Ishikawa (cell line): ENCODE results near the gene ATP11A.

ENCODE experiments used
- CEBPB ChIP-seq: IDR thresholded peaks from 2 replicates; pipeline ENCODE4 v1.6.1; 2012
- CREB1 ChIP-seq: IDR thresholded peaks from 2 replicates; pipeline ENCODE4 v1.6.1; 2012; ENCODE audit warnings: low read depth
- EGR1 ChIP-seq: IDR thresholded peaks from 2 replicates; pipeline ENCODE4 v1.6.1; 2012
- EP300 ChIP-seq: IDR thresholded peaks from 2 replicates; pipeline ENCODE4 v1.6.1; 2012; ENCODE audit warnings: borderline replicate concordance
- FOXM1 ChIP-seq: IDR thresholded peaks from 2 replicates; pipeline ENCODE4 v1.6.1; 2012; ENCODE audit warnings: low read depth, borderline replicate concordance
- MAX ChIP-seq: IDR thresholded peaks from 2 replicates; pipeline ENCODE4 v1.6.1; 2012
- NFIC ChIP-seq: IDR thresholded peaks from 2 replicates; pipeline ENCODE4 v1.6.1; 2012
- RAD21 ChIP-seq: IDR thresholded peaks from 2 replicates; pipeline ENCODE4 v1.6.1; 2012; ENCODE audit warnings: low read depth
- REST ChIP-seq: IDR thresholded peaks from 2 replicates; pipeline ENCODE4 v1.6.1; 2012; ENCODE audit warnings: low read depth, mild to moderate bottlenecking
- TAF1 ChIP-seq: IDR thresholded peaks from 2 replicates; pipeline ENCODE4 v1.6.1; 2012; ENCODE audit warnings: low read depth, mild to moderate bottlenecking
- TCF12 ChIP-seq: IDR thresholded peaks from 2 replicates; pipeline ENCODE4 v1.6.1; 2012; ENCODE audit warnings: low read depth
- TEAD4 ChIP-seq: IDR thresholded peaks from 2 replicates; pipeline ENCODE4 v1.6.1; 2012
- USF1 ChIP-seq: IDR thresholded peaks from 2 replicates; pipeline ENCODE4 v1.6.1; 2012
- YY1 ChIP-seq: IDR thresholded peaks from 2 replicates; pipeline ENCODE4 v1.6.1; 2012; ENCODE audit warnings: low read depth
- ZBTB7A ChIP-seq: IDR thresholded peaks from 2 replicates; pipeline ENCODE4 v1.6.1; 2012; ENCODE audit warnings: low read depth

The ATP11A gene

GRCh38 chr13:112755331-112755730 is 65.5 kb downstream of the ATP11A start:
- TF ChIP-seq ZBTB7A (no peak), CEBPB (no peak), EGR1 (no peak), MAX (no peak), TAF1 (no peak), CREB1 (no peak), FOXM1 (no peak), NFIC (no peak), TEAD4 (no peak), RAD21 (no peak), YY1 (no peak), USF1 (no peak), REST (no peak), EP300 (no peak), TCF12 (no peak)

GRCh38 chr13:112756081-112756480 is 66.2 kb downstream of the ATP11A start:
- TF ChIP-seq RAD21 (no peak), TEAD4 (no peak), ZBTB7A (no peak), EP300 (no peak), REST (no peak), TCF12 (no peak), USF1 (no peak), EGR1 (no peak), NFIC (no peak), CREB1 (no peak), MAX (no peak), FOXM1 (no peak), YY1 (no peak), TAF1 (no peak)

GRCh38 chr13:112756511-112756966 is 66.7 kb downstream of the ATP11A start:
- TF ChIP-seq FOXM1: no peak
- no peak for TF ChIP-seq TAF1
- no peak for TF ChIP-seq USF1
- TF ChIP-seq YY1: no peak
- no peak for TF ChIP-seq TEAD4
- no peak for TF ChIP-seq ZBTB7A

GRCh38 chr13:112756967-112757758 is 67.3 kb downstream of the ATP11A start:
- TF ChIP-seq EP300 (no peak), USF1 (no peak), TCF12 (no peak), TAF1 (no peak), ZBTB7A (no peak), CEBPB (no peak), MAX (no peak), NFIC (no peak), FOXM1 (no peak), CREB1 (no peak), EGR1 (no peak), TEAD4 (no peak), REST (no peak), YY1 (no peak), RAD21 (no peak)
